Keratinocyte (primary cell): ENCODE data around the gene GTPBP6. TPM values are rescaled to one million over a fixed set of nuclear protein-coding genes. Genes with fewer than 3 reads are reported as not detected.

Source experiments
- DNase-seq: peaks from one replicate; pipeline ENCODE4 v3.0.0-alpha.2; 2011; ENCODE audit warnings: low read depth, missing footprints, low spot score
- FAIRE-seq: peaks from 2 replicates; lab custom pipeline; 2011; peaks lifted over from hg19 to GRCh38; lab: Jason Lieb, UNC
- H2AFZ ChIP-seq: 2 replicates; pipeline ENCODE4 v1.6.0; 2012; ENCODE audit warnings: low read length, control low read depth, inconsistent platforms; ENCODE audit not compliant: control insufficient read depth
- H3K27ac ChIP-seq: 2 replicates; pipeline ENCODE4 v1.5.1; 2011; ENCODE audit warnings: low read length; ENCODE audit not compliant: control insufficient read depth, insufficient read depth
- H3K27me3 ChIP-seq: 3 replicates; pipeline ENCODE4 v1.6.0; 2011; ENCODE audit warnings: low read length; ENCODE audit not compliant: control insufficient read depth, insufficient read depth; ENCODE audit errors: extremely low read depth
- H3K36me3 ChIP-seq, 2 experiments: 2 replicates in 1 of 2; 3 replicates in 1 of 2; pipeline ENCODE4 v1.5.1; 2011; ENCODE audit warnings: low read length in 2 of 2, mild to moderate bottlenecking in 1 of 2; ENCODE audit not compliant: control insufficient read depth in 2 of 2, insufficient read depth in 2 of 2; ENCODE audit errors: extremely low read depth in 1 of 2
- H3K4me1 ChIP-seq: 3 replicates; pipeline ENCODE4 v1.5.1; 2011; ENCODE audit warnings: low read length; ENCODE audit not compliant: control insufficient read depth, insufficient read depth; ENCODE audit errors: extremely low read depth
- H3K4me2 ChIP-seq: 3 replicates; pipeline ENCODE4 v1.6.0; 2011; ENCODE audit warnings: low read depth, low read length; ENCODE audit not compliant: control insufficient read depth, insufficient read depth; ENCODE audit errors: extremely low read depth
- H3K4me3 ChIP-seq, 3 experiments: fragments of 200-600 bp in 1 of 3; sonication (generic) in 1 of 3; 2 replicates in 2 of 3; 3 replicates in 1 of 3; pipeline ENCODE4 v1.5.1; 2011 to 2016; ENCODE audit warnings: low read length in 3 of 3, mild to moderate bottlenecking in 3 of 3, control low read depth in 2 of 3, inconsistent platforms in 1 of 3, low read depth in 1 of 3, mixed read lengths in 1 of 3, mixed run types in 1 of 3, moderate library complexity in 1 of 3; ENCODE audit not compliant: control insufficient read depth in 2 of 3, insufficient read depth in 2 of 3; ENCODE audit errors: extremely low read depth in 1 of 3
- H3K79me2 ChIP-seq: 2 replicates; pipeline ENCODE4 v1.6.0; 2012; ENCODE audit warnings: low read length; ENCODE audit not compliant: control insufficient read depth, insufficient read depth
- H3K9ac ChIP-seq: 3 replicates; pipeline ENCODE4 v1.6.0; 2011; ENCODE audit warnings: low read length; ENCODE audit not compliant: control insufficient read depth, insufficient read depth; ENCODE audit errors: extremely low read depth
- H3K9me1 ChIP-seq: 3 replicates; pipeline ENCODE4 v1.6.0; 2011; ENCODE audit warnings: low read length; ENCODE audit not compliant: control insufficient read depth, insufficient read depth; ENCODE audit errors: extremely low read depth
- H3K9me3 ChIP-seq: 2 replicates; pipeline ENCODE4 v1.5.1; 2012; ENCODE audit warnings: low read depth, low read length; ENCODE audit not compliant: control insufficient read depth
- H4K20me1 ChIP-seq: 3 replicates; pipeline ENCODE4 v1.6.0; 2011; ENCODE audit warnings: low read length; ENCODE audit not compliant: control insufficient read depth, insufficient read depth; ENCODE audit errors: extremely low read depth
- EZH2 ChIP-seq: IDR thresholded peaks from one replicate; pipeline ENCODE4 v1.6.1; 2012; ENCODE audit warnings: inconsistent platforms, mild to moderate bottlenecking, low read length, moderate library complexity
- dilution Hi-C: fragments of 300-500 bp; cut with MboI; formaldehyde crosslinking; loops from one replicate; pipeline ENCODE4 v1.7.0; 2020; ENCODE audit warnings: low sequenced_read_pairs; ENCODE audit not compliant: extremely low pct_ligation_motif_present
- polyA plus RNA-seq, 5 experiments: library from polyadenylated mRNA; depleted of rRNA in 3 of 5; stranded (reverse) in 3 of 5; stranded (forward) in 1 of 5; unstranded in 1 of 5; fragments of >200 nt; gene quantifications; 1 replicate in 1 of 5; 2 replicates in 3 of 5; 3 replicates in 1 of 5; pipeline versions ENCODE4 v1.2.1 to v1.2.3, GENCODE V29; 2011 to 2012; ENCODE audit warnings: missing spikeins in 2 of 5, low read depth in 1 of 5, low replicate concordance in 1 of 5
- TF ChIP-seq, protein P1 (sequence below), 3 experiments: IDR thresholded peaks in 1 of 3; conservative IDR thresholded peaks in 1 of 3; optimal IDR thresholded peaks in 1 of 3; 2 replicates in 2 of 3; 3 replicates in 1 of 3; pipeline versions ENCODE3 to v1.5.1; 2011; ENCODE audit warnings: low read length in 3 of 3, mild to moderate bottlenecking in 3 of 3, moderate library complexity in 2 of 3, control low read depth in 1 of 3, inconsistent platforms in 1 of 3; ENCODE audit not compliant: insufficient read depth in 2 of 3; ENCODE audit errors: extremely low read depth in 1 of 3

The GTPBP6 gene
- polyA plus RNA-seq, 1 donor (not counting 4 experiments of a cell fraction or from before 2014, with no cell fraction given) = 16.7 TPM

DNA sequence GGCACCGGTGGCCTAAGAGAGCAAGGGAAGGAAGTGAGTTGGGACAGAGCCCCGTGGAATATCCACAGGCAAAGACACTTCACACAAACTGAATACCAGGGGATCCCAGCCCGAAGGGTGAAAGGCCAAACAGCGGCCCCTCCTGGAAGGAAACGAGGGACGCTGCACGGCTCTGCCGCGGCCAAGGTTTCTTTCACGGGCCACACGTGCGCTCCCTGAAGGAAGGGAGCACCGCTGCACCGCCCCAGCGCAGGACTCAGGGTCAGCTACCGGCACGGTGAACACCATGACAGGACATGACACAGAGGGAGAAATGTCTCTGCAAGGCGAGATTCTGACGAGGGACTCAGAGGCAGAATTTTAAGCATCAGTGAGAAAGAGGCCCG, 31.5 kb upstream of the GTPBP6 start:
- no peak overlapping the region for H2AFZ ChIP-seq
- DNase-seq = no peak
- TF ChIP-seq, protein P1, sequence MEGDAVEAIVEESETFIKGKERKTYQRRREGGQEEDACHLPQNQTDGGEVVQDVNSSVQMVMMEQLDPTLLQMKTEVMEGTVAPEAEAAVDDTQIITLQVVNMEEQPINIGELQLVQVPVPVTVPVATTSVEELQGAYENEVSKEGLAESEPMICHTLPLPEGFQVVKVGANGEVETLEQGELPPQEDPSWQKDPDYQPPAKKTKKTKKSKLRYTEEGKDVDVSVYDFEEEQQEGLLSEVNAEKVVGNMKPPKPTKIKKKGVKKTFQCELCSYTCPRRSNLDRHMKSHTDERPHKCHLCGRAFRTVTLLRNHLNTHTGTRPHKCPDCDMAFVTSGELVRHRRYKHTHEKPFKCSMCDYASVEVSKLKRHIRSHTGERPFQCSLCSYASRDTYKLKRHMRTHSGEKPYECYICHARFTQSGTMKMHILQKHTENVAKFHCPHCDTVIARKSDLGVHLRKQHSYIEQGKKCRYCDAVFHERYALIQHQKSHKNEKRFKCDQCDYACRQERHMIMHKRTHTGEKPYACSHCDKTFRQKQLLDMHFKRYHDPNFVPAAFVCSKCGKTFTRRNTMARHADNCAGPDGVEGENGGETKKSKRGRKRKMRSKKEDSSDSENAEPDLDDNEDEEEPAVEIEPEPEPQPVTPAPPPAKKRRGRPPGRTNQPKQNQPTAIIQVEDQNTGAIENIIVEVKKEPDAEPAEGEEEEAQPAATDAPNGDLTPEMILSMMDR (optimal IDR thresholded peaks at IDR 0.05 in 1 of 3, IDR thresholded peaks at IDR 0.05 in 1 of 3, conservative IDR thresholded peaks at IDR 0.05 in 1 of 3; ENCODE audit: extremely low read depth in 1 of 3, insufficient read depth in 2 of 3, low read length in 3 of 3) = no peak
- TF ChIP-seq EZH2 = no peak
- H3K9me3 ChIP-seq = no peaks in the 10 kb centered on the region
- no peak for FAIRE-seq
- no peaks in the 10 kb centered on the region for H3K27me3 ChIP-seq
- no peak overlapping the region for H3K4me3 ChIP-seq
- H3K27ac ChIP-seq = no peak overlapping the region
- no peaks in the 10 kb centered on the region for H4K20me1 ChIP-seq
- H3K4me2 ChIP-seq = no peak overlapping the region
- no peaks in the 10 kb centered on the region for H3K4me1 ChIP-seq
- no peaks in the 10 kb centered on the region for H3K9me1 ChIP-seq
- dilution Hi-C loops = no loop called here
- H3K79me2 ChIP-seq = no peaks in the 10 kb centered on the region
- peaks cover 0 to 1% of the 10 kb centered on the region in 2 experiments for H3K36me3 ChIP-seq
- no peak overlapping the region for H3K9ac ChIP-seq

DNA sequence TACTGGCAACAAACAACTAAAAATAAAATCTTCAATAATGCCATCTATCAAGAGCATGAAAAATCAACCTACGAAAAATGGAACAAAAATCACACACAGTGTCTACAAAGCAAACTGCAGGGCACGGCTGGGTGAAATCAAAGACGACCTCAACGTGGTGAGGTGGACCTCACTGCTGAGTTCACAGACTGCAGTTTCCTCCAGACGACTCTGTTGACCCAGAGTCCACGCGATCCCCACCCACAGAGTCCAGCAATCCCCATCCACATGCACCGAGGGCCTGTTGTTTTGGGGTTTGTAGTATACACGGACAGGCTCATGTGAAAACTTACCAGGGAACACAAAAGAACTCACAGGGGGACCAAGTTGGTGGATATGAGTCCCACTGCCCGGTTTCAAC, 31.1 kb upstream of the GTPBP6 start:
- H3K9me3 ChIP-seq = no peaks in the 10 kb centered on the region
- no peak overlapping the region for H2AFZ ChIP-seq
- peaks cover 0 to 1% of the 10 kb centered on the region in 2 experiments for H3K36me3 ChIP-seq
- dilution Hi-C loops = no loop called here
- H3K27ac ChIP-seq = no peak overlapping the region
- no peaks in the 10 kb centered on the region for H3K27me3 ChIP-seq
- no peaks in the 10 kb centered on the region for H4K20me1 ChIP-seq
- no peak overlapping the region for H3K4me2 ChIP-seq
- FAIRE-seq = no peak
- no peaks in the 10 kb centered on the region for H3K9me1 ChIP-seq
- DNase-seq = no peak
- H3K79me2 ChIP-seq = no peaks in the 10 kb centered on the region
- H3K4me3 ChIP-seq = no peak overlapping the region
- H3K9ac ChIP-seq = no peak overlapping the region
- H3K4me1 ChIP-seq = no peaks in the 10 kb centered on the region
- no peak for TF ChIP-seq EZH2
- TF ChIP-seq, protein P1 (optimal IDR thresholded peaks at IDR 0.05 in 1 of 3, IDR thresholded peaks at IDR 0.05 in 1 of 3, conservative IDR thresholded peaks at IDR 0.05 in 1 of 3; ENCODE audit: extremely low read depth in 1 of 3, insufficient read depth in 2 of 3, low read length in 3 of 3) = no peak
